SK-N-MC (cell line): ENCODE data around the gene PIK3R2.

Source experiments
- EZH2 ChIP-seq: fragments of 200-600 bp; sonication (generic); IDR thresholded peaks from one replicate; pipeline ENCODE4 v1.6.1; 2017; ENCODE audit warnings: antibody characterized with exemption
- FOXP2 ChIP-seq: optimal IDR thresholded peaks from 2 replicates; pipeline ENCODE3; 2011; ENCODE audit warnings: mild to moderate bottlenecking, moderate library complexity; ENCODE audit not compliant: insufficient read depth; ENCODE audit errors: extremely low read length, control extremely low read depth
- POLR2AphosphoS5 ChIP-seq: IDR thresholded peaks from 2 replicates; pipeline ENCODE4 v1.6.1; 2012; ENCODE audit warnings: mild to moderate bottlenecking, low read depth, low read length, borderline replicate concordance

DNA sequence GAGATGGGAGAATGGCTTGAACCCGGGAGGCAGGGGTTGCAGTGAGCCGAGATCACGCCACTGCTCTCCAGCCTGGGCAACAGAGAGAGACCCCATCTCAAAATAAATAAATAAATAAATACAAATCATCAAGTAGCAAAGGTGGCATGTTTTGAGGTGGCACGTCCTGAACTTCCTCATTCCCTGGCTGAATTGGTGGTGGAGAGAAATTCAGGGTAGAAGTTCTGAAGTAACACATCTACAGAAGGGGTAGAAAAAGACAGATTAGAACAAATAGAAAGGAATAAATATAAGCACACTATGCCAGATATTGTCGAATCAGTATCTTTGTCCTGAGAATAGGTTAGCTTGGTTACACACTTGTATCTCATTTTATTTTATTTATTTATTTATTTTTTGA, 27.0 kb downstream of the PIK3R2 start:
- no peak for TF ChIP-seq POLR2AphosphoS5
- TF ChIP-seq EZH2, result no peak
- TF ChIP-seq FOXP2, result no peak
